GM21825 (cell line): Measurements from ENCODE around the gene SNRPF.

Experiments
- ATAC-seq: cut with Tn5 transposase; IDR thresholded peaks from one replicate; pipeline ENCODE4 v1.9.1; 2021; ENCODE audit warnings: mild to moderate bottlenecking, moderate library complexity; ENCODE audit not compliant: unreplicated experiment

The SNRPF gene

GRCh38 chr12:95859344-95859816 is 628 bp downstream of the SNRPF start:
- ATAC-seq: peak; percentile 19

GRCh38 chr12:95859947-95860850 is 1.4 kb downstream of the SNRPF start:
- no peak for ATAC-seq

GRCh38 chr12:95862038-95862437 is 3.3 kb downstream of the SNRPF start:
- ATAC-seq: no peak

GRCh38 chr12:95863337-95863736 is 4.6 kb downstream of the SNRPF start:
- ATAC-seq: no peak

- ATAC-seq: no peak
Observed at GRCh38 chr12:95870897-95871296, 12.1 kb downstream of the SNRPF start.

GRCh38 chr12:95874452-95874851 is 15.7 kb downstream of the SNRPF start:
- ATAC-seq: no peak

GRCh38 chr12:95877622-95878021 is 18.9 kb downstream of the SNRPF start:
- no peak for ATAC-seq

GRCh38 chr12:95880895-95881294 is 22.1 kb downstream of the SNRPF start:
- no peak for ATAC-seq

GRCh38 chr12:95881331-95881955 is 22.7 kb downstream of the SNRPF start:
- ATAC-seq: no peak

- no peak for ATAC-seq
Observed at GRCh38 chr12:95882080-95882479, 23.3 kb downstream of the SNRPF start.

- no peak for ATAC-seq
Observed at GRCh38 chr12:95882873-95883272, 24.1 kb downstream of the SNRPF start.

GRCh38 chr12:95884998-95885397 is 26.2 kb downstream of the SNRPF start:
- ATAC-seq: no peak

- no peak for ATAC-seq
Observed at GRCh38 chr12:95887311-95887710, 28.6 kb downstream of the SNRPF start.

GRCh38 chr12:95890958-95891357 is 32.2 kb downstream of the SNRPF start:
- ATAC-seq: no peak

GRCh38 chr12:95896846-95897245 is 38.1 kb downstream of the SNRPF start:
- no peak for ATAC-seq

- ATAC-seq: no peak
Observed at GRCh38 chr12:95898081-95898480, 39.3 kb downstream of the SNRPF start.

GRCh38 chr12:95908573-95908972 is 49.8 kb downstream of the SNRPF start:
- ATAC-seq: no peak

- no peak for ATAC-seq
Observed at GRCh38 chr12:95909871-95910270, 51.1 kb downstream of the SNRPF start.
